HEK293 (cell line): Measurements from ENCODE around the gene MEIOC.

Experiments
- ZNF366 ChIP-seq: fragments of 450-650 bp; formaldehyde crosslinking; conservative IDR thresholded peaks from 2 replicates; pipeline ENCODE4 v1.5.1; 2016; ENCODE audit warnings: missing biosample characterization, missing genetic modification characterization
- ZNF510 ChIP-seq: fragments of 450-650 bp; formaldehyde crosslinking; IDR thresholded peaks from 2 replicates; pipeline ENCODE4 v1.5.1; 2018; ENCODE audit warnings: mild to moderate bottlenecking, missing genetic modification characterization, missing biosample characterization; ENCODE audit not compliant: insufficient replicate concordance
- ZNF560 ChIP-seq: fragments of 450-650 bp; formaldehyde crosslinking; IDR thresholded peaks from 2 replicates; pipeline ENCODE4 v1.5.1; 2017; ENCODE audit warnings: missing biosample characterization, missing genetic modification characterization, borderline replicate concordance
- ZNF792 ChIP-seq: fragments of 450-650 bp; formaldehyde crosslinking; IDR thresholded peaks from 2 replicates; pipeline ENCODE4 v1.5.1; 2016; ENCODE audit warnings: missing biosample characterization, missing genetic modification characterization
- TF ChIP-seq, protein P1 (sequence below): fragments of 450-650 bp; formaldehyde crosslinking; IDR thresholded peaks from 2 replicates; pipeline ENCODE4 v1.5.1; 2016; ENCODE audit warnings: missing biosample characterization, missing genetic modification characterization

DNA sequence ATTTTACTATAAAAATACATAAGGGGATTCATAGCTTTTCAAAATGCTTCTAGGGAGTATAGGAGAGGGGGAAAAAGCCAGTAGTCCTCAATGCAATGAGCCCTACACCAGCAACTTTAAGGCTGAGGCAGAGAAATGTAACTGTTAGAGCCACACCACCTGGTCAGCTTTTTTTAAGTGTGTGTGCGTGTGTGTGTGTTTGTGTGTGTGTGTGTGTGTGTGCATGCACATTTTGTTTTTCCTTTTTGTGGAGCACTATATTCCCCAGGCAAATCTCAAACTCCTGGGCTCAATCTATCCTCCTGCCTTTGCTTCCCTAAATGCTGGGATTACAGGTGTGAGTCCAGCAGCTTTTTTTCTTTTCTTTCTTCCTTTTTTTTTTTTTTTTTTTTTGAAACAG lies 2.3 kb upstream of the MEIOC start:
- TF ChIP-seq ZNF510 (tag by site-specific recombination), result no peak
- no peak for TF ChIP-seq ZNF792
- TF ChIP-seq ZNF560 (tag by site-specific recombination), result no peak
- no peak for TF ChIP-seq ZNF366 (tag by site-specific recombination)
- TF ChIP-seq, protein P1, sequence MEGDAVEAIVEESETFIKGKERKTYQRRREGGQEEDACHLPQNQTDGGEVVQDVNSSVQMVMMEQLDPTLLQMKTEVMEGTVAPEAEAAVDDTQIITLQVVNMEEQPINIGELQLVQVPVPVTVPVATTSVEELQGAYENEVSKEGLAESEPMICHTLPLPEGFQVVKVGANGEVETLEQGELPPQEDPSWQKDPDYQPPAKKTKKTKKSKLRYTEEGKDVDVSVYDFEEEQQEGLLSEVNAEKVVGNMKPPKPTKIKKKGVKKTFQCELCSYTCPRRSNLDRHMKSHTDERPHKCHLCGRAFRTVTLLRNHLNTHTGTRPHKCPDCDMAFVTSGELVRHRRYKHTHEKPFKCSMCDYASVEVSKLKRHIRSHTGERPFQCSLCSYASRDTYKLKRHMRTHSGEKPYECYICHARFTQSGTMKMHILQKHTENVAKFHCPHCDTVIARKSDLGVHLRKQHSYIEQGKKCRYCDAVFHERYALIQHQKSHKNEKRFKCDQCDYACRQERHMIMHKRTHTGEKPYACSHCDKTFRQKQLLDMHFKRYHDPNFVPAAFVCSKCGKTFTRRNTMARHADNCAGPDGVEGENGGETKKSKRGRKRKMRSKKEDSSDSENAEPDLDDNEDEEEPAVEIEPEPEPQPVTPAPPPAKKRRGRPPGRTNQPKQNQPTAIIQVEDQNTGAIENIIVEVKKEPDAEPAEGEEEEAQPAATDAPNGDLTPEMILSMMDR (tag by site-specific recombination), result no peak
